AG04449 (cell line): Measurements from ENCODE around the gene TNFRSF21.

Experiments
- CTCF ChIA-PET: fragments of 350-600 bp; formaldehyde crosslinking; extraction: SDS; loops from one replicate; lab custom pipeline; 2021; ENCODE audit warnings: antibody characterized with exemption; lab: Yijun Ruan, JAX
- POLR2A ChIA-PET: fragments of 400-600, 350-600 bp; formaldehyde crosslinking; extraction: SDS; loops from one replicate; lab custom pipeline; 2020; ENCODE audit warnings: antibody characterized with exemption, inconsistent platforms; lab: Yijun Ruan, JAX
- DNase-seq: peaks from one replicate; pipeline ENCODE4 v3.0.0-alpha.2; 2010; ENCODE audit warnings: low read depth, low spot score
- H3K4me3 ChIP-seq: 2 replicates; pipeline ENCODE4 v1.5.1; 2011; ENCODE audit warnings: low read depth, mild to moderate bottlenecking, control low read depth, low read length
- CTCF ChIP-seq: IDR thresholded peaks from one replicate; pipeline ENCODE4 v1.5.1; 2011; ENCODE audit warnings: mild to moderate bottlenecking, moderate library complexity, low read length, control low read depth, inconsistent platforms; ENCODE audit not compliant: insufficient read depth; ENCODE audit errors: missing control alignments

TNFRSF21 gene

GRCh38 chr6:47298475-47298874 is 11.2 kb downstream of the TNFRSF21 start:
- no peak for DNase-seq
- ChIA-PET POLR2A (interaction anchor here (0.7 kb wide), 1 partner anchor 14 kb away, joined by 3 read pairs; no protein-coding TSS in a partner anchor), CTCF (interaction anchor here (0.7 to 1.4 kb wide), 2 partner anchors 11 to 56 kb away, joined by 3 to 5 read pairs; partner anchors contain the start of gene TNFRSF21)
- TF ChIP-seq CTCF, result no peak
- no peak overlapping the region for H3K4me3 ChIP-seq

DNA sequence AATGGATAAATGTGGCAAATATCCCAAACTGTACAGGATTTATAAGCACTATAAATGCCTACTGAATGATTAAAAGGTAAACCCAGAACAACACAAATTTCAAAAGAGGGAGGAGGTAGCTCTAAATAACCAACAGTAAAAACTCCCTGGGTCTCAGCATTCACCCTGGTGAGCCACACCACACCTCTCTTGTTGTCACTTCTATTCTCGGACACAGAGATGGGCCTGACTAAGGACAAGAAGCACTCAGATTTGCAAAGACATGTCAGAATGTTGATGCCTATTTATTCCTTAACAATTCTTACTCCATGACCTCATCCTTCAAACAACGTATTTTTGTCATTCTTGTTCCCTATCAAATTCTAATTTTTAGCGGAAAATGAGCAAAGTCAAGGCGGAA is 14.7 kb downstream of the TNFRSF21 start:
- DNase-seq, result no peak
- CTCF ChIA-PET, result no interaction called here

GRCh38 chr6:47292944-47293343 is 16.8 kb downstream of the TNFRSF21 start:
- ChIA-PET POLR2A (no interaction called here), CTCF (no interaction called here)
- H3K4me3 ChIP-seq, result no peak overlapping the region
- DNase-seq, result no peak
- no peak for TF ChIP-seq CTCF

More for the DNA sequence above, 14.7 kb downstream of the TNFRSF21 start:
- TF ChIP-seq CTCF, result no peak
- POLR2A ChIA-PET, result no interaction called here
- H3K4me3 ChIP-seq, result no peak overlapping the region

- H3K4me3 ChIP-seq, result no peak overlapping the region
- TF ChIP-seq CTCF, result no peak
- ChIA-PET POLR2A (no interaction called here), CTCF (interaction anchor here (1.3 kb wide), 1 partner anchor 194 kb away, joined by 3 read pairs; no protein-coding TSS in a partner anchor)
- no peak for DNase-seq
Observed at GRCh38 chr6:47292027-47292426, 17.7 kb downstream of the TNFRSF21 start.

- H3K4me3 ChIP-seq, result no peak overlapping the region
- DNase-seq, result no peak
- CTCF ChIA-PET, result interaction anchor here (1.0 to 1.1 kb wide), 3 partner anchors 14 to 194 kb away, joined by 3 to 6 read pairs (median 4); partner anchors contain the start of gene TNFRSF21
- no peak for TF ChIP-seq CTCF
- POLR2A ChIA-PET, result no interaction called here
Observed at GRCh38 chr6:47290124-47290834, 19.4 kb downstream of the TNFRSF21 start.

DNA sequence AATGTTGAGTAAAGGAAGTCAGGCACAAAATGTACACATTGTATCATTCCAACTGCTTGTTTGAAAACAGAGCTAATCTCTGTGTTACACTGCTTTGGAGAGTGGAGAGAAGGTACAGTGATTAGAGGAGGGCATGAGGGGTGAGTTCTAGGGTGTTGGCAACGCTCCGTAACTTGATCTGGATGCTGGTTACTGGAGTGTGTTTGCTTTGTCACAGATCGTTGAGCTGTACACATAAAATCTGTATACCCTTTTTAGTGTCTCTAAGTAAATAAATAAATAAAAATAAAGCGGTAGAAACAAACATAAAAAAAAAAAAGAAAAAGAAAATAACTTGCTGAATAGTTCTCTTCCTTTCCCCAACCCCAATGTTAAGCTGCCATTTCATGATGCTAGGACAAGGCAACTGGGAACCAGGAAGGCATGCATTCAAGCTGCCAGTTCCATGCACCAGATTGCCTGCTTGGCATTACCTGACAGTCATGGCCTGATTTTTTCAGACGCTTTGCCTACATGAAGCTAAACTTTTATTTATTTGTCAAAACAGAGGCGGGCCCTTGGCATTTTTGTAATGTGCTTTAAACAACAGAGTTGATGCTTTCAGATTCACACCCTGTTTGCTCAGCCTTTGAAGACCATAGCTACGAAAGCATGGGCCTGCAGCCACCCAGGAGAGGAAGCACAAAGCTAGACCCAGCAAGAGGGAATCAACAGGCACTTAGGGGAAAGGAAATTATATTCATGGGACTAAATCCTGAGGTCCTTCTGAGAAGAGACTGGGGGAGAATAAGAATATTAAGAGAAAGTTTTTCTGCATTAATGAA is 21.2 kb downstream of the TNFRSF21 start:
- ChIA-PET POLR2A (no interaction called here), CTCF (interaction anchor here (0.8 to 1.5 kb wide), 3 partner anchors 12 to 190 kb away, joined by 3 to 6 read pairs (median 5); no protein-coding TSS in a partner anchor)
- no peak for TF ChIP-seq CTCF
- DNase-seq, result no peak
- H3K4me3 ChIP-seq, result no peak overlapping the region
